Adipocyte (in vitro differentiated cells): ENCODE results near the gene DPYSL3.
A peak's percentile ranks its signal among the peaks of the same experiment; 100 is the strongest.

ENCODE experiments used
- DNase-seq: peaks from one replicate; pipeline ENCODE4 v3.0.0-alpha.2; 2015; ENCODE audit warnings: low read depth
- H3K27me3 ChIP-seq: replicated peaks from 2 replicates; pipeline ENCODE4 v1.7.0; 2013; ENCODE audit warnings: mild to moderate bottlenecking, low read length, moderate library complexity; ENCODE audit not compliant: control insufficient read depth, insufficient read depth
- H3K36me3 ChIP-seq: 2 replicates; pipeline ENCODE4 v1.7.0; 2013; ENCODE audit warnings: low read length, mild to moderate bottlenecking, moderate library complexity; ENCODE audit not compliant: control insufficient read depth, insufficient read depth, severe bottlenecking
- H3K4me1 ChIP-seq: 2 replicates; pipeline ENCODE4 v1.7.0; 2013; ENCODE audit warnings: mild to moderate bottlenecking, low read length, moderate library complexity; ENCODE audit not compliant: control insufficient read depth, insufficient read depth
- H3K4me3 ChIP-seq: 2 replicates; pipeline ENCODE4 v1.7.0; 2013; ENCODE audit warnings: mild to moderate bottlenecking, low read length, moderate library complexity
- H3K9ac ChIP-seq: 2 replicates; pipeline ENCODE4 v1.7.0; 2013; ENCODE audit warnings: mild to moderate bottlenecking, low read length, moderate library complexity
- H3K9me3 ChIP-seq: 2 replicates; pipeline ENCODE4 v1.7.0; 2013; ENCODE audit warnings: mild to moderate bottlenecking, low read length, moderate library complexity; ENCODE audit not compliant: control insufficient read depth

Gene DPYSL3

DNA sequence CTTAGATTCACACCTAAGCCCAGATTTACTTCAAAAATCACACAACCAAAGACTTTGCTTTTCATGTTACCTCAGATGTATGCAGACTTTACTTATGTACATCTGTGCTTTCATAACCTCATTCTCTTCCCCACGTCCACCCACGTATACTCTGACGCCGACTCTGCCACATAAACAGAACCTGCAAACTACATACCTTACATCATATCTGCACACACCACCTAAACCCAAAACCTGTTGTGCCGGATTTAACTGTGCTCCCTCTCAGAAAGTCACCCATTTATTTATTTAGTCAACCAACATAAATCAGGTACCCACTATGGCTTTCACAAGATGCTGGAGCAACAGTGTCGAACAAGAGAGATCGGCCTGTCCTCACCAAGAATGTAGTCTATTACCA lies 1.0 kb upstream of the DPYSL3 start:
- H3K9me3 ChIP-seq = no peaks in the 10 kb centered on the region
- peaks cover 7% of the 10 kb centered on the region for H3K27me3 ChIP-seq
- no peak overlapping the region for H3K4me3 ChIP-seq
- no peak overlapping the region for H3K9ac ChIP-seq
- H3K4me1 ChIP-seq = peaks cover 22% of the 10 kb centered on the region
- H3K36me3 ChIP-seq = no peaks in the 10 kb centered on the region
- DNase-seq = no peak

DNA sequence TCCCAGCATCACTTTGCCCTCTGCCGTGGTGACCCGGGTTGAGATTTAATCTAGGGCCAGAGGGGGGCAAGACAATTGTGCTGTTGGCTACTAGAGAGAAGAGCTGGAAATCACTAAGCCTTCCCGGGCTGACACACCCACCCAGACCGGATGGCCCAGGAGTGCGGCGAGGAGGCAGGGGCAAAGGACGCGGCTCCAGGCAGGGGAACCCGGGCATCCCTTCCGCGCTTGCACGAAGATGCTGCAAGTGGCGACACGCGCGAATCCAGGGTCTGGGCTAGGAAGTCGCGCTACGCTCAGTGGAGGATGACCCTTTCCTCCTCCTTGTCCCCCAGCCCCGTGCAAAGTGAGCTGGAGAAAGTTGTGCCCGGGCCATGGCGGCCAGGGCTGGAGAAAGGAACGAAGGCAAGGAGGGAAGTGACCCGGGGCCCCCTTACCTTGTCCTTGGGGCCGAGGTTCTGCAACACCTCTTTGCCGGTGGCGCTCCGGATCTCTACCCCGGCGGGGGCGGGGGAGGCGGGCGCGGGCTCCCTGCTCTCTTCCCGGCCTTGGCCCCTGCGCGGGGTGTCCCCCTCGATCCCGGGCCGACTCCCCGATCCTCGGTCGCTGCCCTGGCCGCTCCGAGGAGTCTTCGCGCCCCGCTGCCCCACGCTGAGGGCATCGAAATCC lies 693 bp downstream of the DPYSL3 start:
- peak overlapping the region; percentile 69 for H3K9ac ChIP-seq
- peaks cover 29% of the 10 kb centered on the region for H3K4me1 ChIP-seq
- H3K27me3 ChIP-seq = peaks cover 7% of the 10 kb centered on the region
- DNase-seq = peak; percentile 68
- H3K9me3 ChIP-seq = no peaks in the 10 kb centered on the region
- H3K36me3 ChIP-seq = no peaks in the 10 kb centered on the region
- peak overlapping the region; percentile 80 for H3K4me3 ChIP-seq

GRCh38 chr5:147508711-147509040 lies 1.2 kb downstream of the DPYSL3 start:
- peak overlapping the region; percentile 69 for H3K9ac ChIP-seq
- H3K4me3 ChIP-seq = peak overlapping the region; percentile 80

GRCh38 chr5:147507480-147508126 lies 2.3 kb downstream of the DPYSL3 start:
- H3K9ac ChIP-seq = no peak overlapping the region
- peaks cover 7% of the 10 kb centered on the region for H3K27me3 ChIP-seq
- H3K36me3 ChIP-seq = no peaks in the 10 kb centered on the region
- H3K9me3 ChIP-seq = no peaks in the 10 kb centered on the region
- peaks cover 37% of the 10 kb centered on the region for H3K4me1 ChIP-seq
- peak; percentile 79 for DNase-seq
- H3K4me3 ChIP-seq = peak overlapping the region; percentile 6

More at GRCh38 chr5:147508711-147509040, 1.2 kb downstream of the DPYSL3 start:
- DNase-seq = peak; percentile 58
- Histone ChIP-seq H3K36me3 (no peaks in the 10 kb centered on the region), H3K27me3 (peaks cover 7% of the 10 kb centered on the region), H3K9me3 (no peaks in the 10 kb centered on the region), H3K4me1 (peaks cover 34% of the 10 kb centered on the region)

DNA sequence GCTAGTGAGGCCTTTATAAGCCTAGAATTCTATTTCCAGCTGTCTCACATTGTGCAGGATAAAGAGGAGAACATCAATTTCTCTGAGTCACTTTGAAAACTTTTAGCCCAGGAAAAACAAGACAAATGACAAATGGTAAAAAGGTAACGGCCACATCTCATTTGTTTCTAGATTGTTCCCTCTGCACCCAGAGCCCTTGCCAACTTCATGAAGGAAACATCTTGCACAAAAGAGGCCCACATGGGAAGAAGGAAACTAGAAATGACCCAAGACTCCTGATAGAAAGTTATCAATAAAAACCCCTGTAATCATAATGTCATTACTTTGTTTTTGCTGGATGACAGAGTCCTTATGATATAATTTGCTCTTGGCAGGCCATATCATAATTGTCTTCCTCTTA lies 5.3 kb downstream of the DPYSL3 start:
- DNase-seq = no peak

DNA sequence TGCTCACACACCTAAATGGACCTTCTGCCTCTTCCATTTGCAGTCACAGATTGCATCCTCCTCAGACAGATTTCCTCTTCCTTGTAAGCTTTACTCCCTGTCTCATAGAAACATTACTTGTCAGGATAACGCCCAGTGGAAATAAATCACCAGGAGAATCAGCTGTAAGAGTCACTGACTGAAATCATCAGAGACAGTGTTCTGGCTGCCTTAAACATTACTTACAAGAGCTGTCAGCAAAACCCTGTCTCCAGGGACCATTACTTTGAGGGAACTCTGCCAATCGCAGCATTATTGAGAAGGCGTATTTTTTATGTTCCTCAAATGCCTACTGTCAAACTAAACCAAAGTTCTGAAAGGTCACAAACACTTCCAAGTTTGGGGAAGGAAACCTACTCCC lies 5.9 kb downstream of the DPYSL3 start:
- no peak overlapping the region for H3K4me3 ChIP-seq
- H3K36me3 ChIP-seq = no peaks in the 10 kb centered on the region
- H3K9ac ChIP-seq = no peak overlapping the region
- H3K4me1 ChIP-seq = peaks cover 28% of the 10 kb centered on the region
- DNase-seq = peak; percentile 31
- no peaks in the 10 kb centered on the region for H3K9me3 ChIP-seq
- peaks cover 8% of the 10 kb centered on the region for H3K27me3 ChIP-seq

More for the DNA sequence above, 5.3 kb downstream of the DPYSL3 start:
- Histone ChIP-seq H3K4me3 (no peak overlapping the region), H3K4me1 (peaks cover 30% of the 10 kb centered on the region), H3K36me3 (no peaks in the 10 kb centered on the region), H3K9ac (no peak overlapping the region), H3K27me3 (peaks cover 2% of the 10 kb centered on the region), H3K9me3 (no peaks in the 10 kb centered on the region)

- no peaks in the 10 kb centered on the region for H3K27me3 ChIP-seq
- H3K9ac ChIP-seq = no peak overlapping the region
Measured at GRCh38 chr5:147490989-147491388, 18.9 kb downstream of the DPYSL3 start.

DNA sequence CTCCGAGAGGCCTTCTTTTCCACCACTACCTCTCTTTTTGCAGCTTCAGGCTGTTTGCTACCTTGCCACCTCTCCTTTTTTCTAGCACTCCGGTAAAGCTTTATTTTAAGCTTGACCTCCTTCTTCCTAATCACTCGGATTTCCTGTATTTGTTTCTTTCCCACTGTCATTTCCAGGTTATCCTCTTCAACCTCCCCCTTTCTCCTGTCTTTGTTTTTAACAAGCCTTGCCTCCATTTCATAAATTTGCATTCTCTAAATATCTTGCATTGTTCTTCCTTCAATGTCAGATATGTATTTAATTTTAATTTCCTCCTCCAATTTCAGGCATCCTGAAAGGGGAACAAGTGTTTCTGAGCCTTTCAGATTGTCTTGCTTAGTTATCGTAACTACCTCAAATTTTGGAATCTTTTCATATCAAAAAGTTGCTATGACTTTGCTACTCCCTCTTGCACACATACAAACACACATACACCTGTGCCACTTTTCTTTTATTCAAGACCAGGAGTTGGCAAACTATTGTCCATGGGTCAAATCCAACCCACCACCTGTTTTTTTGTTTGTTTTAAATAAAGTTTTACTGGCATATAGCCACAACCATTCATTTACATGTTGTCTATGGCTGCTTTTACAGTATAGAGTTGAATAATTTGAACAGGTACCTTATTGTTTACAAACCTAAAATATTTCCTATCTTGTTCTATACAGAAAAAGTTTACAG lies 22.7 kb downstream of the DPYSL3 start:
- Histone ChIP-seq H3K9ac (no peak overlapping the region), H3K4me3 (no peak overlapping the region), H3K9me3 (no peaks in the 10 kb centered on the region), H3K36me3 (no peaks in the 10 kb centered on the region), H3K27me3 (no peaks in the 10 kb centered on the region), H3K4me1 (peaks cover 33% of the 10 kb centered on the region)
- DNase-seq = no peak

More at GRCh38 chr5:147490989-147491388, 18.9 kb downstream of the DPYSL3 start:
- no peak for DNase-seq
- Histone ChIP-seq H3K4me3 (no peak overlapping the region), H3K36me3 (no peaks in the 10 kb centered on the region), H3K9me3 (no peaks in the 10 kb centered on the region), H3K4me1 (no peaks in the 10 kb centered on the region)

DNA sequence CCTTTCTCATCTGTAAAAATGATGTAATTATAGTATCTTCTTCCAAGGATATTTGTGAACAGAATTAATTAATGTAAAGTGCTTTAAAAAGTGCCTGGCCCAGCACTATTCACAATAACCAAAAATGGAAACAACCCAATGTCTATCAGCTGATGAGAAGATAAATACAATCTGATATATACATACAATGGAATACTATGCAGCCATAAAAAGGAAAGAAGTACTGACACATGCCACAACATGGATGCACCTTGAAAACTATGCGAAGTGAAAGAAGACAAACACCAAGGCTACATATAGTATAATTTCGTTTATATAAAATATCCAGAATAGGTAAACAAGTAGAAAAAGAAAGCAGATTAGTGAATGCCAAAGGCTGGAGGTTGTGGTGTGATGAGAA lies 24.1 kb downstream of the DPYSL3 start:
- H3K9ac ChIP-seq = no peak overlapping the region
- H3K36me3 ChIP-seq = no peaks in the 10 kb centered on the region
- no peak for DNase-seq
- no peak overlapping the region for H3K4me3 ChIP-seq
- no peaks in the 10 kb centered on the region for H3K9me3 ChIP-seq
- peaks cover 37% of the 10 kb centered on the region for H3K4me1 ChIP-seq
- no peaks in the 10 kb centered on the region for H3K27me3 ChIP-seq

- Histone ChIP-seq H3K4me1 (peaks cover 37% of the 10 kb centered on the region), H3K27me3 (no peaks in the 10 kb centered on the region), H3K36me3 (no peaks in the 10 kb centered on the region), H3K9ac (peak overlapping the region; percentile 71), H3K9me3 (no peaks in the 10 kb centered on the region), H3K4me3 (peak overlapping the region; percentile 38)
- DNase-seq = peak; percentile 69
Measured at GRCh38 chr5:147485046-147485445, 24.8 kb downstream of the DPYSL3 start.

- peak; percentile 61 for DNase-seq
- Histone ChIP-seq H3K27me3 (no peaks in the 10 kb centered on the region), H3K9me3 (no peaks in the 10 kb centered on the region), H3K4me3 (peak overlapping the region; percentile 38), H3K36me3 (no peaks in the 10 kb centered on the region), H3K4me1 (peaks cover 37% of the 10 kb centered on the region), H3K9ac (peak overlapping the region; percentile 71)
Measured at GRCh38 chr5:147484708-147485020, 25.2 kb downstream of the DPYSL3 start.
